ENCODE data around the gene AGPS.

DNA sequence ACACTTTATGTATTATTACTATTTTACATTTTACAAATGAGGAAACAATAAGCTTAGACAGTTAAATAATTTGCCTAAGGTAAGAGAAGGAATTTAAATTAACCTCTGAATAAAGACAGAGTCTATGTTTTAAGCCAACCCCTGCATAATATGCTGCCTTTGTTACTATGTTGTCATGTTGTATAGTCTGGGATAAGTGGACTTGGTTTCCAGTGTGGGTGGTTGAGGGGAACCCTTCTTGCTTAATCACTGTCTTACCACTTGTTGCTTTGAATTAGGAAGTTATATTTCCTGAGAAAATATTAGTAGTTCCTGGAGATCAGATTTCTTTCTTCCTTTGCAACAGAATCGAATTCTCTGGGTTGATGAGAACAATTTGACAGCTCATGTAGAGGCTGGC is 52.6 kb downstream of the AGPS start:
- TF ChIP-seq EZH2phosphoT487 (IDR thresholded peaks at IDR 0.05; ENCODE audit: borderline replicate concordance, low read length), result no peak
- TF ChIP-seq, protein P1, sequence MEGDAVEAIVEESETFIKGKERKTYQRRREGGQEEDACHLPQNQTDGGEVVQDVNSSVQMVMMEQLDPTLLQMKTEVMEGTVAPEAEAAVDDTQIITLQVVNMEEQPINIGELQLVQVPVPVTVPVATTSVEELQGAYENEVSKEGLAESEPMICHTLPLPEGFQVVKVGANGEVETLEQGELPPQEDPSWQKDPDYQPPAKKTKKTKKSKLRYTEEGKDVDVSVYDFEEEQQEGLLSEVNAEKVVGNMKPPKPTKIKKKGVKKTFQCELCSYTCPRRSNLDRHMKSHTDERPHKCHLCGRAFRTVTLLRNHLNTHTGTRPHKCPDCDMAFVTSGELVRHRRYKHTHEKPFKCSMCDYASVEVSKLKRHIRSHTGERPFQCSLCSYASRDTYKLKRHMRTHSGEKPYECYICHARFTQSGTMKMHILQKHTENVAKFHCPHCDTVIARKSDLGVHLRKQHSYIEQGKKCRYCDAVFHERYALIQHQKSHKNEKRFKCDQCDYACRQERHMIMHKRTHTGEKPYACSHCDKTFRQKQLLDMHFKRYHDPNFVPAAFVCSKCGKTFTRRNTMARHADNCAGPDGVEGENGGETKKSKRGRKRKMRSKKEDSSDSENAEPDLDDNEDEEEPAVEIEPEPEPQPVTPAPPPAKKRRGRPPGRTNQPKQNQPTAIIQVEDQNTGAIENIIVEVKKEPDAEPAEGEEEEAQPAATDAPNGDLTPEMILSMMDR (IDR thresholded peaks at IDR 0.05; ENCODE audit: low read depth, low read length, poor library complexity, severe bottlenecking), result no peak
